Stimulated activated CD4-positive, alpha-beta T cell treated with anti-CD3 and anti-CD28 coated beads, Interleukin-4, amount 100 ng/mL, for 1 hour (primary cell): ENCODE measurements around the gene MS4A6A.

Source experiments
- DNase-seq: peaks from one replicate; pipeline ENCODE4 v3.0.0-alpha.2; 2020

MS4A6A gene

DNA sequence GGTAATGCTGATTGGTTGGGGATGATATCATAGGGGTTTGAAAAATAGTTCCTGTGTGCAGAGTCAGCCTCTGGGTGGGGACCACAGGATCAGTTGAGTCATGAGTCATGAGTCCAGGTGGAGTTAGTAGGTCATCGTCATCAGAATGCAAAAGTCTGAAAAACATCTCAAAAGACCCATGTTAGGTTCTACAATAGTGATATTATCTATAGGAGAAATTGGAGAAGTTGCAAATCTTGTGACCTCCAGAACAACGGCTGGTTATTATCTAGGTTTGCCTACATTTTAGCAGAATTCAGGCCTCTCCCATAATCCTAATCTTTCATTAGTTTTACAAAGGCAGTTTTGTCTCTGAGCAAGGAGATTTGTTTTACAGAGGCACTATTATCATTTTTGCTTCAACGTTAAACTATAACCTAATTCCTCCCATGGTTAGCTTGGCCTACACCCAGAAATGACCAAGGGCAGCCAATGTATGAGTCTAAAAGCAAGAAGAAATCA lies 55.5 kb downstream of the MS4A6A start:
- DNase-seq, result no peak

DNA sequence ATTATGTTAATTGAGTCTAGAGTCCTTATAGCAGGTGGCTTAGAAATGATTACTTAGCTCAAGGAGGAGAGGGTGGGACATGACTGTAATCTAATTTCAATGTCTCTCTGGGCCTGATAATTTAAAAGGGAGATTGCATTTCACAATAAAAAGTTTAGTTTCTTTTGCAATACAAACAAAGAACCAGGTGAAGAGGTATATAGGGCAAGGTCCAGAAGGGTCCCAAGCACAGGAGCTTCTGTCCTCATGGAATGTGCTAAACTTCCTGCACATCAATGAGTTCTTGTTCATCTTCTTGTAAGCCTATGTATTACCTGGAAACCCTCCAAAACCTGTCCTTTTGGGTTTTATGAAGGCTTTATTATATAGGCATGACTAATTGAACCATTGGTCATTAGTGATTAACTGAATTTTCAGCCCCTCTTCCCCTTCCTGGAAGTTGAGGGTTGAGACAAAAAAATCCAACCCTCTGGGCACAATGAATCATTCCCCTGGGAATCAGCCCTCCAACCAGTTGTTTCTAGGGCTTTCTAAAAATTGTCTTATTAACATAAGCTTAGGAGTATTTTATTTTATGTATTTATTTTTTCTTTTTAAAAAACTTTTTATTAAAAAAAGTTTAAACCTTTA lies 56.8 kb downstream of the MS4A6A start:
- no peak for DNase-seq

DNA sequence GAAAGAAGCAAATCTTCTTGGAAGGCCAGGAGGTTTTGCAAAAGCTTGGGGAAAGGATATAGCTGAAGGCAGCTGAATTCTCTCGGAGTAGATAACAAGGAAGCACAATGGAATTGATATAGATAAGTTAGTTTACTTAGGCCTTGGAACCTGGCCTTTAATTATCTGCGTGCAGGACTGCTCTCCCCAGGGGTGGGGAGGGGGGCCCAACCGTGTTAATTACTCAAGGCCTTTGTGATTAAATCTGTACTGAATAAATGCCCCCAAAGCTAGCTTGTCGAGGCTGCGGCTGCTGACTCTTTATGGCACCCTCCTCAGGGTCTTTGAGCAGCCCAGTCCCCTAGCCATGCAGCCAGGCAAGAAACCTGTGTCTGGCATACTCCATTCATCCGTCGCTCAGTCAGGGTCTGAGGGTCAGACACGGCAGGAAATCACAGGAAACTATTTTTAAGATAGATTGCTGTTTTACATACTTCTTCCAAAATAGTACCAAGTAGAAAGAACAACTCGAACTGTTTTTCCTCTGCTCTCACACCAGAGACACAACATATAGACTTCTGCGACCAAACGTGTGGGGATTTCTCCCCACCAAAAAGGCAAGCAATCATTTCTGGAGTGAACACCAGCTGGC lies 58.0 kb downstream of the MS4A6A start:
- DNase-seq, result no peak
